Fibroblast of lung (primary cell): ENCODE data around the gene PRRC2A. TPM values are rescaled to one million over a fixed set of nuclear protein-coding genes. Genes with fewer than 3 reads are reported as not detected.

ENCODE experiments used
- DNase-seq, 2 donors: peaks; one replicate each; pipeline versions ENCODE4 v3.0.0 to v3.0.0-alpha.2; 2010; ENCODE audit warnings: low read depth in 2 of 2
- H2AFZ ChIP-seq: 2 replicates; pipeline ENCODE4 v1.5.1; 2012; ENCODE audit warnings: low read length, control low read depth, inconsistent platforms
- H3K27ac ChIP-seq: 2 replicates; pipeline ENCODE4 v1.5.1; 2011; ENCODE audit warnings: low read length, control low read depth; ENCODE audit not compliant: insufficient read depth
- H3K27me3 ChIP-seq: 2 replicates; pipeline ENCODE4 v1.5.1; 2011; ENCODE audit warnings: mild to moderate bottlenecking, low read length; ENCODE audit not compliant: control insufficient read depth, insufficient read depth
- H3K36me3 ChIP-seq: 2 replicates; pipeline ENCODE4 v1.5.1; 2011; ENCODE audit warnings: low read length; ENCODE audit not compliant: control insufficient read depth, insufficient read depth
- H3K4me1 ChIP-seq: 2 replicates; pipeline ENCODE4 v1.5.1; 2011; ENCODE audit warnings: low read length; ENCODE audit not compliant: control insufficient read depth, insufficient read depth; ENCODE audit errors: extremely low read depth
- H3K4me2 ChIP-seq: 2 replicates; pipeline ENCODE4 v1.5.1; 2011; ENCODE audit warnings: low read length, control low read depth; ENCODE audit not compliant: insufficient read depth; ENCODE audit errors: extremely low read depth
- H3K4me3 ChIP-seq, 4 experiments: fragments of 200-600 bp in 1 of 4; sonication (generic) in 1 of 4; replicated peaks in 1 of 4; 2 replicates each; pipeline ENCODE4 v1.5.1; 2011 to 2016; ENCODE audit warnings: low read length in 4 of 4, low read depth in 3 of 4, mild to moderate bottlenecking in 3 of 4, control low read depth in 2 of 4, inconsistent platforms in 1 of 4, mixed read lengths in 1 of 4; ENCODE audit not compliant: insufficient read depth in 1 of 4; ENCODE audit errors: control extremely low read depth in 1 of 4
- H3K79me2 ChIP-seq: 2 replicates; pipeline ENCODE4 v1.5.1; 2012; ENCODE audit warnings: mild to moderate bottlenecking, low read length, inconsistent platforms; ENCODE audit not compliant: control insufficient read depth, insufficient read depth
- H3K9ac ChIP-seq: 2 replicates; pipeline ENCODE4 v1.5.1; 2011; ENCODE audit warnings: mild to moderate bottlenecking, low read length, control low read depth; ENCODE audit not compliant: insufficient read depth
- H3K9me3 ChIP-seq: 2 replicates; pipeline ENCODE4 v1.5.1; 2012; ENCODE audit warnings: low read depth, low read length; ENCODE audit not compliant: control insufficient read depth, insufficient read depth
- H4K20me1 ChIP-seq: 2 replicates; pipeline ENCODE4 v1.5.1; 2011; ENCODE audit warnings: low read length; ENCODE audit not compliant: control insufficient read depth, insufficient read depth; ENCODE audit errors: extremely low read depth
- EZH2 ChIP-seq: IDR thresholded peaks from 2 replicates; pipeline ENCODE4 v1.5.1; 2012; ENCODE audit warnings: low read length, control low read depth, mild to moderate bottlenecking; ENCODE audit errors: missing control alignments
- polyA plus RNA-seq, 2 donors: library from polyadenylated mRNA; depleted of rRNA in 1 of 2; stranded (reverse) in 1 of 2; unstranded in 1 of 2; fragments of >200 nt; gene quantifications; 2 replicates each; pipeline ENCODE4 v1.2.1, GENCODE V29; 2011 to 2012; ENCODE audit warnings: missing spikeins in 1 of 2
- total RNA-seq: library from RNA; depleted of rRNA; stranded (reverse); fragments of >200 nt; gene quantifications from 2 replicates; pipeline ENCODE4 v1.2.1, GENCODE V29; 2014
- TF ChIP-seq, protein P1 (sequence below), 2 donors: IDR thresholded peaks in 1 of 2; conservative IDR thresholded peaks in 1 of 2; 1 replicate in 1 of 2; 2 replicates in 1 of 2; pipeline ENCODE4 v1.5.1; 2011 to 2012; ENCODE audit warnings: low read length in 2 of 2, control low read depth in 1 of 2, inconsistent platforms in 1 of 2, low read depth in 1 of 2, mild to moderate bottlenecking in 1 of 2

Gene PRRC2A
- total and polyA plus RNA-seq, 2 donors (not counting 1 experiment from before 2014, with no cell fraction given): 26.9 to 46.6 TPM

GRCh38 chr6:31634131-31634530, 13.6 kb downstream of the PRRC2A start:
- DNase-seq: no peak
- no peak overlapping the region for H3K9ac ChIP-seq

DNA sequence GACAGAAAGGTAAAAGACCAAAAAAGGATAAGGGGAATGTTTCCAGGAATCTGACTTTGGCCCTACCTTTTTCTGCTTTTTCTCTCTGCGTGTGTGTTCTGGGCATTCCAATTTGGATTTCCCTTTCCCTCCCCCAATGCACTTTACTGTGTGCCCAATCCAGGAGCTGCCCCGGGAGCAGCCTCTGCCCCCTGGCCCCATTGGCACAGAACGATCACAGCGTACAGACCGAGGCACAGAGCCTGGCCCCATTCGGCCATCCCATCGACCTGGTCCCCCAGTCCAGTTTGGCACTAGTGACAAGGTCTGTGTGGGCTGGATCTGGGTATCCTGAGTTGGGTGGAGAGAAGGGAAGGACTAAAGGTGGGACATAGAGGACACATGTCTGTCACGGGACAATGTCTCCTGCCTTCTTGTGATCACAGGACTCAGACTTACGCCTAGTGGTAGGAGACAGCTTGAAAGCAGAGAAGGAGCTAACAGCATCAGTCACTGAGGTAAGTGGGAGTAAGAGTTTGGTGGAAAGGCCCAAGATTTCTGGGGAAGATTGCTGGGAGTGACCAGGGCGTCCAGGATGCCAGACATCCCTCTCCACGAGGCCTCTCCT, 14.6 kb downstream of the PRRC2A start:
- peaks cover 2% of the 10 kb centered on the region for H3K4me1 ChIP-seq
- no peaks in the 10 kb centered on the region for H4K20me1 ChIP-seq
- H3K27ac ChIP-seq: no peak overlapping the region
- DNase-seq: no peak
- no peaks in the 10 kb centered on the region for H3K27me3 ChIP-seq
- TF ChIP-seq, protein P1, sequence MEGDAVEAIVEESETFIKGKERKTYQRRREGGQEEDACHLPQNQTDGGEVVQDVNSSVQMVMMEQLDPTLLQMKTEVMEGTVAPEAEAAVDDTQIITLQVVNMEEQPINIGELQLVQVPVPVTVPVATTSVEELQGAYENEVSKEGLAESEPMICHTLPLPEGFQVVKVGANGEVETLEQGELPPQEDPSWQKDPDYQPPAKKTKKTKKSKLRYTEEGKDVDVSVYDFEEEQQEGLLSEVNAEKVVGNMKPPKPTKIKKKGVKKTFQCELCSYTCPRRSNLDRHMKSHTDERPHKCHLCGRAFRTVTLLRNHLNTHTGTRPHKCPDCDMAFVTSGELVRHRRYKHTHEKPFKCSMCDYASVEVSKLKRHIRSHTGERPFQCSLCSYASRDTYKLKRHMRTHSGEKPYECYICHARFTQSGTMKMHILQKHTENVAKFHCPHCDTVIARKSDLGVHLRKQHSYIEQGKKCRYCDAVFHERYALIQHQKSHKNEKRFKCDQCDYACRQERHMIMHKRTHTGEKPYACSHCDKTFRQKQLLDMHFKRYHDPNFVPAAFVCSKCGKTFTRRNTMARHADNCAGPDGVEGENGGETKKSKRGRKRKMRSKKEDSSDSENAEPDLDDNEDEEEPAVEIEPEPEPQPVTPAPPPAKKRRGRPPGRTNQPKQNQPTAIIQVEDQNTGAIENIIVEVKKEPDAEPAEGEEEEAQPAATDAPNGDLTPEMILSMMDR (conservative IDR thresholded peaks at IDR 0.05 in 1 of 2, IDR thresholded peaks at IDR 0.05 in 1 of 2; ENCODE audit: low read depth in 1 of 2, low read length in 2 of 2): no peak
- TF ChIP-seq EZH2: no peak
- H3K36me3 ChIP-seq: peaks cover 50% of the 10 kb centered on the region
- H3K79me2 ChIP-seq: peaks cover 9% of the 10 kb centered on the region
- H3K4me3 ChIP-seq: no peak overlapping the region
- H3K4me2 ChIP-seq: no peak overlapping the region
- no peaks in the 10 kb centered on the region for H3K9me3 ChIP-seq
- no peak overlapping the region for H3K9ac ChIP-seq
- H2AFZ ChIP-seq: no peak overlapping the region

More at GRCh38 chr6:31634131-31634530, 13.6 kb downstream of the PRRC2A start:
- H3K79me2 ChIP-seq: peaks cover 11% of the 10 kb centered on the region
- H3K4me2 ChIP-seq: no peak overlapping the region
- H2AFZ ChIP-seq: no peak overlapping the region
- TF ChIP-seq EZH2: no peak
- TF ChIP-seq, protein P1 (conservative IDR thresholded peaks at IDR 0.05 in 1 of 2, IDR thresholded peaks at IDR 0.05 in 1 of 2; ENCODE audit: low read depth in 1 of 2, low read length in 2 of 2): no peak
- H3K36me3 ChIP-seq: peaks cover 57% of the 10 kb centered on the region
- H3K4me1 ChIP-seq: peaks cover 2% of the 10 kb centered on the region
- no peak overlapping the region for H3K27ac ChIP-seq
- H3K9me3 ChIP-seq: no peaks in the 10 kb centered on the region
- no peak overlapping the region for H3K4me3 ChIP-seq
- no peaks in the 10 kb centered on the region for H3K27me3 ChIP-seq
- no peaks in the 10 kb centered on the region for H4K20me1 ChIP-seq

DNA sequence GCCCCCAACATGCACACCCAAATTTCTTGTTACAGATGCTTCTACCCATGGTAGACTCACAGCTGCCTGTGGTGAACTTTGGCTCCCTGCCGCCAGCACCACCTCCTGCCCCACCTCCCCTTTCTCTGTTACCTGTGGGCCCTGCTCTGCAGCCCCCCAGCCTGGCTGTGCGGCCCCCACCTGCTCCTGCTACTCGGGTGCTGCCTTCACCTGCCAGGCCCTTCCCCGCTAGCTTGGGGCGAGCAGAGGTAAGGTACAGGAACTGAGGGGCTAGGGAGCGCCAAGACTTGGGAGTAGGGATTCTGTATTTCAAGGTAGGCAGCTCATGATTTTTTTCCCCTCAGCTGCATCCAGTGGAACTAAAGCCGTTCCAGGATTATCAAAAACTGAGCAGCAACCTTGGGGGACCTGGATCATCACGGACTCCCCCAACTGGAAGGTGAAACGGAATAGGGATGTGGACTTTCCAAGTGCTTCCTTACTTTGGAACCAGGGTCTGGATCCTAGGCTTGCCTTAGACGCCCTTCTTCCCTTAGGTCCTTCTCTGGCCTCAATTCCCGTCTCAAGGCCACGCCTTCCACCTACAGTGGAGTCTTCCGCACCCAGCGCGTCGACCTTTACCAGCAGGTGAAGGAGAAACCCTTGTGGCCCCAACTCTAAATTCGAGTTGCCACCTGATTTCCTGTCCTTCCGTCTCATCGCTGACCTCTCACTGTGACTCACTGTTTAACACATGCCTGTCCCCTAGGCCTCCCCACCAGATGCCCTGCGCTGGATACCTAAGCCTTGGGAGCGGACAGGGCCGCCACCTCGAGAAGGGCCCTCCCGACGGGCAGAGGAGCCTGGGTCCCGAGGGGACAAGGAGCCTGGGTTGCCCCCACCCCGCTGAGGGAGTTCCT, 16.4 kb downstream of the PRRC2A start:
- Histone ChIP-seq H3K9me3 (no peaks in the 10 kb centered on the region), H3K27ac (no peak overlapping the region), H3K9ac (no peak overlapping the region), H3K4me3 (no peak overlapping the region), H3K4me1 (peaks cover 2% of the 10 kb centered on the region), H4K20me1 (no peaks in the 10 kb centered on the region), H2AFZ (no peak overlapping the region), H3K4me2 (no peak overlapping the region), H3K27me3 (no peaks in the 10 kb centered on the region), H3K36me3 (peaks cover 45% of the 10 kb centered on the region), H3K79me2 (peaks cover 6% of the 10 kb centered on the region)
- no peak for DNase-seq
- TF ChIP-seq EZH2: no peak
- TF ChIP-seq, protein P1 (conservative IDR thresholded peaks at IDR 0.05 in 1 of 2, IDR thresholded peaks at IDR 0.05 in 1 of 2; ENCODE audit: low read depth in 1 of 2, low read length in 2 of 2): no peak
